Spleen (tissue), 7 donors: Measurements from ENCODE around the gene NOP10.

Experiments
- CTCF ChIP-seq, 11 experiments: fragments of 200-600 bp in 7 of 11; fragments of 450-650 bp in 4 of 11; sonication (generic) in 4 of 11; IDR thresholded peaks in 8 of 11; conservative IDR thresholded peaks in 3 of 11; 1 replicate in 7 of 11; 2 replicates in 4 of 11; pipeline versions ENCODE4 v1.4.0 to v1.8.0; 2016 to 2021; ENCODE audit warnings: antibody characterized with exemption in 11 of 11, inconsistent platforms in 4 of 11, mild to moderate bottlenecking in 1 of 11
- POLR2A ChIP-seq, 3 donors: fragments of 450-650 bp; IDR thresholded peaks; one replicate each; pipeline ENCODE4 v1.5.1; 2017; ENCODE audit warnings: antibody characterized with exemption in 3 of 3, mild to moderate bottlenecking in 1 of 3
- POLR2AphosphoS5 ChIP-seq, 3 donors: sonication (generic); formaldehyde crosslinking; IDR thresholded peaks; one replicate each; pipeline ENCODE4 v1.5.1; 2017; ENCODE audit warnings: antibody characterized with exemption in 3 of 3
- donor health status: DM: no; HTN: no; CAD: no; lungs with moderate emphysema.
- donor health status: DM: no; HTN: no; CAD: no.
- donor health status: DM: no; HTN: no; CAD: no.

- TF ChIP-seq CTCF (IDR thresholded peaks at IDR 0.05 in 8 of 11, conservative IDR thresholded peaks at IDR 0.05 in 3 of 11): no peak
- no peak for TF ChIP-seq POLR2AphosphoS5 (IDR thresholded peaks at IDR 0.05)
- TF ChIP-seq POLR2A (IDR thresholded peaks at IDR 0.05): no peak
Observed at GRCh38 chr15:34323217-34323616, 19.7 kb downstream of the NOP10 start.
